Left lung (tissue), 10 donors: Measurements from ENCODE around the gene RSPH1. TPM values are rescaled to one million over a fixed set of nuclear protein-coding genes. Genes with fewer than 3 reads are reported as not detected.

ENCODE experiments used
- ATAC-seq: fragments of 200-7000 bp; cut with Tn5 transposase; one replicate; pipeline ENCODE4 v1.9.1; 2020; ENCODE audit warnings: moderate library complexity
- DNase-seq, 4 donors: peaks; one replicate each; pipeline ENCODE4 v3.0.0-alpha.2; 2013 to 2020
- H3K27ac ChIP-seq, 2 donors: fragments of 200-600 bp; sonication (generic) in 1 of 2; one replicate each; pipeline versions ENCODE4 v1.5.0 to v1.8.0; 2020 to 2021
- H3K27me3 ChIP-seq, 2 donors: fragments of 200-600 bp; sonication (generic) in 1 of 2; one replicate each; pipeline versions ENCODE4 v1.5.0 to v1.8.0; 2020 to 2021
- H3K36me3 ChIP-seq, 2 donors: fragments of 200-600 bp; sonication (generic) in 1 of 2; one replicate each; pipeline versions ENCODE4 v1.5.0 to v1.8.0; 2020 to 2021
- H3K4me1 ChIP-seq, 2 donors: fragments of 200-600 bp; one replicate each; pipeline ENCODE4 v1.8.0; 2021
- H3K4me3 ChIP-seq, 2 donors: fragments of 200-600 bp; sonication (generic) in 1 of 2; one replicate each; pipeline versions ENCODE4 v1.5.0 to v1.8.0; 2020 to 2021; ENCODE audit warnings: mild to moderate bottlenecking in 1 of 2
- H3K9me3 ChIP-seq, 2 donors: fragments of 200-600 bp; sonication (generic) in 1 of 2; one replicate each; pipeline versions ENCODE4 v1.5.0 to v1.8.0; 2020 to 2021
- CTCF ChIP-seq, 2 donors: fragments of 200-600 bp; sonication (generic) in 1 of 2; IDR thresholded peaks; one replicate each; pipeline versions ENCODE4 v1.5.0 to v1.8.0; 2021; ENCODE audit warnings: antibody characterized with exemption in 2 of 2
- intact Hi-C, 2 donors: fragments of 100-400 bp; cut with DNase I; formaldehyde crosslinking; loops; one replicate each; pipeline versions ENCODE4 v1.11.2 to v1.14.2; 2022
- polyA plus RNA-seq, 6 donors: library from polyadenylated mRNA; unstranded; fragments of 120-200 nt; gene quantifications; one replicate each; pipeline ENCODE4 v1.2.1, GENCODE V29; 2013; ENCODE audit not compliant: insufficient read length in 6 of 6
- total RNA-seq, 2 donors: library from RNA; stranded (reverse); fragmentation: NEBNext Ultra II Directional; extraction: Animal tissue kit (Norgen Biotek cat#: 25700); gene quantifications; one replicate each; pipeline ENCODE4 v1.2.1, GENCODE V29; 2021
- donor health status: DM: no; HTN: yes; CAD: no.
- donor health status: DM: no; HTN: no; CAD: no.

The RSPH1 gene
- total and polyA plus RNA-seq, 8 donors = 0.73 to 27.3 (median 13.4) TPM

- intact Hi-C loops = no loop called here
- H3K4me1 ChIP-seq = peaks cover 0 to 33% of the 10 kb centered on the region in 2 donors
- no peak overlapping the region for H3K27ac ChIP-seq
- peak in 1 of 4 donors; percentile 27 for DNase-seq
- no peak for TF ChIP-seq CTCF (IDR thresholded peaks at IDR 0.05)
- H3K9me3 ChIP-seq = no peaks in the 10 kb centered on the region
- H3K4me3 ChIP-seq = no peak overlapping the region
- peaks cover 0 to 27% of the 10 kb centered on the region in 2 donors for H3K36me3 ChIP-seq
- no peaks in the 10 kb centered on the region for H3K27me3 ChIP-seq
- no peak for ATAC-seq
These were observed 37.4 kb upstream of the RSPH1 start for GRCh38 chr21:42533306-42533962.

- Histone ChIP-seq H3K9me3 (no peaks in the 10 kb centered on the region), H3K27ac (no peak overlapping the region), H3K36me3 (peaks cover 0 to 27% of the 10 kb centered on the region in 2 donors), H3K4me3 (no peak overlapping the region), H3K4me1 (peaks cover 5 to 41% of the 10 kb centered on the region in 2 donors), H3K27me3 (no peaks in the 10 kb centered on the region)
- no peak for TF ChIP-seq CTCF (IDR thresholded peaks at IDR 0.05)
- peak; percentile 70 for ATAC-seq
- peak in 1 of 4 donors; percentile 82 for DNase-seq
- intact Hi-C loops = no loop called here
These were observed 36.6 kb upstream of the RSPH1 start for GRCh38 chr21:42532466-42533181.

GRCh38 chr21:42531771-42532170 lies 35.7 kb upstream of the RSPH1 start:
- Histone ChIP-seq H3K9me3 (no peaks in the 10 kb centered on the region), H3K27ac (no peak overlapping the region), H3K36me3 (peaks cover 0 to 25% of the 10 kb centered on the region in 2 donors), H3K4me3 (no peak overlapping the region), H3K27me3 (no peaks in the 10 kb centered on the region), H3K4me1 (peaks cover 8 to 50% of the 10 kb centered on the region in 2 donors)
- intact Hi-C loops = no loop called here
- DNase-seq = peak in 1 of 4 donors; percentile 20
- no peak for TF ChIP-seq CTCF (IDR thresholded peaks at IDR 0.05)
- no peak for ATAC-seq

GRCh38 chr21:42530167-42530518 lies 34.1 kb upstream of the RSPH1 start:
- no peak for TF ChIP-seq CTCF (IDR thresholded peaks at IDR 0.05)
- intact Hi-C loops = no loop called here
- DNase-seq (no peak), ATAC-seq (no peak)
- Histone ChIP-seq H3K27me3 (no peaks in the 10 kb centered on the region), H3K4me1 (peaks cover 11 to 66% of the 10 kb centered on the region in 2 donors), H3K36me3 (peaks cover 2 to 9% of the 10 kb centered on the region in 2 donors), H3K27ac (no peak overlapping the region), H3K9me3 (no peaks in the 10 kb centered on the region), H3K4me3 (no peak overlapping the region)

- Histone ChIP-seq H3K27ac (peak overlapping the region; percentile 29 to 64), H3K4me3 (peak overlapping the region in 1 of 2 donors; percentile 2), H3K9me3 (no peaks in the 10 kb centered on the region), H3K4me1 (peaks cover 14 to 66% of the 10 kb centered on the region in 2 donors), H3K36me3 (peaks cover 2 to 7% of the 10 kb centered on the region in 2 donors), H3K27me3 (no peaks in the 10 kb centered on the region)
- ATAC-seq = no peak
- intact Hi-C loops = no loop called here
- TF ChIP-seq CTCF (IDR thresholded peaks at IDR 0.05) = no peak
- DNase-seq = peak in 1 of 4 donors; percentile 10
These were observed 31.6 kb upstream of the RSPH1 start for GRCh38 chr21:42527489-42528158.
